HCT116 (cell line): Measurements from ENCODE around the gene UXS1. TPM values are rescaled to one million over a fixed set of nuclear protein-coding genes. Genes with fewer than 3 reads are reported as not detected.

Source experiments
- ATAC-seq: fragments of 200-7000 bp; cut with Tn5 transposase; 2 replicates; pipeline ENCODE4 v1.9.1; 2020; ENCODE audit warnings: mild to moderate bottlenecking, moderate library complexity
- BruUV-seq: library from RNA; stranded (reverse); fragments of 400-500 nt; replicated peaks from 2 replicates; lab custom pipeline; 2021; lab: Mats Ljungman, UMichigan
- CTCF ChIA-PET: fragments of 300-600 bp; sonication (Branson Sonifier 250); formaldehyde crosslinking; loops from one replicate; lab custom pipeline; 2021; ENCODE audit warnings: antibody characterized with exemption; lab: Charles Lee
- POLR2A ChIA-PET: fragments of 300-600, 350-600 bp; sonication (Branson Sonifier 250); formaldehyde crosslinking; loops from one replicate; lab custom pipeline; 2021; ENCODE audit warnings: antibody characterized with exemption; lab: Charles Lee
- RAD21 ChIA-PET, 2 experiments: fragments of 300-600 bp; sonication (Branson Sonifier 250); formaldehyde crosslinking; loops; one replicate each; lab custom pipeline; 2023; ENCODE audit warnings: low total read pairs in 2 of 2; ENCODE audit not compliant: uncharacterized antibody in 2 of 2, unreplicated experiment in 2 of 2, low non-redundant PET in 1 of 2; lab: Charles Lee
- DNase-seq: peaks from one replicate; pipeline ENCODE4 v3.0.0-alpha.2; 2010; ENCODE audit warnings: low read depth, low spot score
- H2AFZ ChIP-seq: fragments of 200-600 bp; shearing (Covaris generic), sonication (generic); 2 replicates; pipeline ENCODE4 v1.6.1; 2017; ENCODE audit warnings: low read depth, mixed run types, mixed read lengths, antibody characterized with exemption, low read length; ENCODE audit not compliant: poor library complexity, severe bottlenecking
- H3K27ac ChIP-seq: 2 replicates; pipeline ENCODE4 v1.5.1; 2012; ENCODE audit warnings: low read depth, low read length
- H3K27me3 ChIP-seq: fragments of 200-600 bp; sonication (generic); 2 replicates; pipeline ENCODE4 v1.6.1; 2016; ENCODE audit warnings: mixed run types, low read length, mixed read lengths; ENCODE audit not compliant: insufficient read depth
- H3K36me3 ChIP-seq, 2 experiments: fragments of 200-500 bp in 1 of 2; fragments of 200-600 bp in 1 of 2; sonication (Bioruptor generic) in 1 of 2; sonication (generic) in 1 of 2; 2 replicates each; pipeline versions ENCODE4 v1.5.1 to v1.6.1; 2014 to 2016; ENCODE audit warnings: low read length in 2 of 2, inconsistent platforms in 1 of 2, mixed read lengths in 1 of 2, mixed run types in 1 of 2; ENCODE audit not compliant: insufficient read depth in 2 of 2, control insufficient read depth in 1 of 2
- H3K4me1 ChIP-seq, 2 experiments: fragments of 200-600 bp in 1 of 2; sonication (generic) in 1 of 2; 2 replicates each; pipeline versions ENCODE4 v1.5.1 to v1.6.1; 2012 to 2017; ENCODE audit warnings: low read length in 2 of 2, inconsistent platforms in 1 of 2, mild to moderate bottlenecking in 1 of 2, mixed read lengths in 1 of 2, mixed run types in 1 of 2, moderate library complexity in 1 of 2; ENCODE audit not compliant: insufficient read depth in 2 of 2, control insufficient read depth in 1 of 2
- H3K4me2 ChIP-seq: fragments of 200-600 bp; sonication (generic); 2 replicates; pipeline ENCODE4 v1.6.1; 2017; ENCODE audit warnings: mixed run types, low read length, mixed read lengths
- H3K4me3 ChIP-seq, 2 experiments: fragments of 200-600 bp in 1 of 2; sonication (generic) in 1 of 2; replicated peaks in 1 of 2; 2 replicates each; pipeline ENCODE4 v1.5.1; 2011 to 2016; ENCODE audit warnings: low read length in 2 of 2, control low read depth in 1 of 2, low read depth in 1 of 2, mild to moderate bottlenecking in 1 of 2, mixed read lengths in 1 of 2, mixed run types in 1 of 2
- H3K79me2 ChIP-seq: fragments of 200-600 bp; sonication (generic); 2 replicates; pipeline ENCODE4 v1.6.1; 2017; ENCODE audit warnings: mild to moderate bottlenecking, mixed run types, low read length, moderate library complexity, mixed read lengths; ENCODE audit not compliant: insufficient read depth
- H3K9ac ChIP-seq: fragments of 200-600 bp; sonication (generic); 2 replicates; pipeline ENCODE4 v1.6.1; 2016; ENCODE audit warnings: low read length, mixed read lengths
- H3K9me2 ChIP-seq: fragments of 200-600 bp; sonication (generic), shearing (Covaris generic); 2 replicates; pipeline ENCODE4 v1.6.1; 2017; ENCODE audit warnings: mixed run types, mild to moderate bottlenecking, moderate library complexity; ENCODE audit not compliant: insufficient read depth
- H3K9me3 ChIP-seq, 2 experiments: fragments of 200-500 bp in 1 of 2; fragments of 200-600 bp in 1 of 2; sonication (Bioruptor generic) in 1 of 2; sonication (generic) in 1 of 2; 2 replicates each; pipeline ENCODE4 v1.6.1; 2014 to 2017; ENCODE audit warnings: low read length in 2 of 2, mixed read lengths in 2 of 2, inconsistent platforms in 1 of 2, low read depth in 1 of 2, mild to moderate bottlenecking in 1 of 2, mixed run types in 1 of 2, moderate library complexity in 1 of 2; ENCODE audit not compliant: control insufficient read depth in 1 of 2, insufficient read depth in 1 of 2
- H4K20me1 ChIP-seq: fragments of 200-600 bp; sonication (generic), shearing (Covaris generic); 2 replicates; pipeline ENCODE4 v1.6.1; 2017; ENCODE audit warnings: mixed run types, mild to moderate bottlenecking, moderate library complexity; ENCODE audit not compliant: insufficient read depth
- CBX3 ChIP-seq: IDR thresholded peaks from 2 replicates; pipeline ENCODE4 v1.6.1; 2012; ENCODE audit warnings: low read depth
- EZH2 ChIP-seq: fragments of 200-600 bp; sonication (generic); IDR thresholded peaks from 2 replicates; pipeline ENCODE4 v1.6.1; 2017; ENCODE audit warnings: antibody characterized with exemption, mixed run types
- RAD21 ChIP-seq: IDR thresholded peaks from 2 replicates; pipeline ENCODE4 v1.6.1; 2012; ENCODE audit warnings: low read depth, mild to moderate bottlenecking
- SP1 ChIP-seq: IDR thresholded peaks from 2 replicates; pipeline ENCODE4 v1.6.1; 2012; ENCODE audit warnings: low read depth
- intact Hi-C: fragments of 100-400 bp; cut with micrococcal nuclease; formaldehyde crosslinking; loops from 2 replicates; pipeline ENCODE4 v1.10.0; 2022
- total RNA-seq: library from RNA; stranded (reverse); gene quantifications from one replicate; pipeline ENCODE4 v1.2.1, GENCODE V29; 2021; ENCODE audit not compliant: unreplicated experiment
- TF ChIP-seq, protein P1 (sequence below), 3 experiments: fragments of 200-600 bp in 1 of 3; sonication (generic) in 1 of 3; IDR thresholded peaks in 2 of 3; conservative IDR thresholded peaks in 1 of 3; 2 replicates each; pipeline ENCODE4 v1.5.1; 2012 to 2017; ENCODE audit warnings: low read depth in 2 of 3, low read length in 2 of 3, antibody characterized with exemption in 1 of 3, borderline replicate concordance in 1 of 3, control low read depth in 1 of 3, mild to moderate bottlenecking in 1 of 3, mixed read lengths in 1 of 3, mixed run types in 1 of 3, moderate library complexity in 1 of 3; ENCODE audit not compliant: insufficient read depth in 1 of 3
- TF ChIP-seq, protein P2 (sequence below): IDR thresholded peaks from 2 replicates; pipeline ENCODE4 v1.6.1; 2012

The UXS1 gene
- total RNA-seq, 1 experiment from 2014 or later = 45.7 TPM

DNA sequence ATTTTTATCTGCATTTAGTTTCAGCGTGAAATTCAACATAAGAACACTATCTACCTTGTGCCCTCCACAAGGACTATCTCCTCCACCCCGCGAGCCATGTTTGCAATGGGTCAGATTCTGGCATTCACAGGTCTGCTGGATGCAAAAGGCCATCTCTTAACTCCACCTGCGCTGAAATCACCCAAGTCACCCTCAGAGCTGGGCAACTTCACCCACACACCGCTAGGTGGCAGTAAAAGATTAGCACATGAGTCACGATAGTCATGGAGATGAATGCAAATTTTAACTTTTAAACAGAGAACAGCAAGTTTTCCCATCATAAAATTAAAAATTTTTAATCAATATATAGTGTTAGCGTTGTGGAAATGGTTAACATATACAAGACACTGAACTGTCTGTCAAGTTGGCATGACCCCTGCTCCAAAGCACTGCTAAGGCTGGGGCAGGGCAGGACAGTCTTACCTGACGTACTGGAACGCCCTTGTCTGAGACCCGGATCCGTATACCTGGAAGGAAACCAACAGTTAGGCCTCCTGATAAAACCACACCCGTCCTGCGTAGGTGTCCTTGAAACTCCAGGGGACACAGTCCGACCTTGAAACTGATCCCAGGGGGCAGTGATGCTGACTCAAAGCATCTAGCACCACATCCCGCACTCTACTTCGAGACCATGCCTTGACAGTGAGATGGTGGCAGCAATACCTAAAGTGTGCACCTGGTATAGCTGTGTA is 89.6 kb downstream of the UXS1 start:
- intact Hi-C loops = loop anchor here (1.0 to 10.0 kb wide), 5 partner anchors 88 to 478 kb away; no protein-coding TSS in a partner anchor
- no peaks in the 10 kb centered on the region for H4K20me1 ChIP-seq
- H3K79me2 ChIP-seq = no peaks in the 10 kb centered on the region
- no peak overlapping the region for H3K9ac ChIP-seq
- peak; percentile 93 for ATAC-seq
- H3K9me3 ChIP-seq = no peaks in the 10 kb centered on the region
- peaks cover 0 to 7% of the 10 kb centered on the region in 2 experiments; a peak in 1 of 4 replicates for H3K4me1 ChIP-seq
- peaks cover 3 to 4% of the 10 kb centered on the region in 2 experiments; a peak in 2 of 4 replicates for H3K36me3 ChIP-seq
- no peak overlapping the region for H3K4me3 ChIP-seq
- H2AFZ ChIP-seq = no peak overlapping the region
- BruUV-seq = no TSS peak
- no peak overlapping the region for H3K4me2 ChIP-seq
- no peaks in the 10 kb centered on the region for H3K9me2 ChIP-seq
- no peak overlapping the region for H3K27ac ChIP-seq
- POLR2A ChIA-PET = no interaction called here
- RAD21 ChIA-PET = interaction anchor here (0.8 to 1.0 kb wide), 2 partner anchors 438 kb away, joined by 3 to 4 read pairs; no protein-coding TSS in a partner anchor
- no peaks in the 10 kb centered on the region for H3K27me3 ChIP-seq
- CTCF ChIA-PET = interaction anchor here (1.0 to 2.0 kb wide), 3 partner anchors 439 to 478 kb away, joined by 3 to 22 read pairs (median 7); no protein-coding TSS in a partner anchor
- peak; percentile 44 for DNase-seq
- TF ChIP-seq, protein P1, sequence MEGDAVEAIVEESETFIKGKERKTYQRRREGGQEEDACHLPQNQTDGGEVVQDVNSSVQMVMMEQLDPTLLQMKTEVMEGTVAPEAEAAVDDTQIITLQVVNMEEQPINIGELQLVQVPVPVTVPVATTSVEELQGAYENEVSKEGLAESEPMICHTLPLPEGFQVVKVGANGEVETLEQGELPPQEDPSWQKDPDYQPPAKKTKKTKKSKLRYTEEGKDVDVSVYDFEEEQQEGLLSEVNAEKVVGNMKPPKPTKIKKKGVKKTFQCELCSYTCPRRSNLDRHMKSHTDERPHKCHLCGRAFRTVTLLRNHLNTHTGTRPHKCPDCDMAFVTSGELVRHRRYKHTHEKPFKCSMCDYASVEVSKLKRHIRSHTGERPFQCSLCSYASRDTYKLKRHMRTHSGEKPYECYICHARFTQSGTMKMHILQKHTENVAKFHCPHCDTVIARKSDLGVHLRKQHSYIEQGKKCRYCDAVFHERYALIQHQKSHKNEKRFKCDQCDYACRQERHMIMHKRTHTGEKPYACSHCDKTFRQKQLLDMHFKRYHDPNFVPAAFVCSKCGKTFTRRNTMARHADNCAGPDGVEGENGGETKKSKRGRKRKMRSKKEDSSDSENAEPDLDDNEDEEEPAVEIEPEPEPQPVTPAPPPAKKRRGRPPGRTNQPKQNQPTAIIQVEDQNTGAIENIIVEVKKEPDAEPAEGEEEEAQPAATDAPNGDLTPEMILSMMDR (IDR thresholded peaks at IDR 0.05 in 2 of 3, conservative IDR thresholded peaks at IDR 0.05 in 1 of 3; ENCODE audit: borderline replicate concordance in 1 of 3, insufficient read depth in 1 of 3, low read depth in 2 of 3, low read length in 2 of 3) = peak; percentile 85 to 91 (median 91)
- no peak for TF ChIP-seq EZH2
- TF ChIP-seq RAD21 = peak; percentile 95
- no peak for TF ChIP-seq CBX3
- TF ChIP-seq SP1 = no peak
- TF ChIP-seq, protein P2, sequence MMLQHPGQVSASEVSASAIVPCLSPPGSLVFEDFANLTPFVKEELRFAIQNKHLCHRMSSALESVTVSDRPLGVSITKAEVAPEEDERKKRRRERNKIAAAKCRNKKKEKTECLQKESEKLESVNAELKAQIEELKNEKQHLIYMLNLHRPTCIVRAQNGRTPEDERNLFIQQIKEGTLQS = no peak
